ENCODE measurements around the gene DUSP10.

DNA sequence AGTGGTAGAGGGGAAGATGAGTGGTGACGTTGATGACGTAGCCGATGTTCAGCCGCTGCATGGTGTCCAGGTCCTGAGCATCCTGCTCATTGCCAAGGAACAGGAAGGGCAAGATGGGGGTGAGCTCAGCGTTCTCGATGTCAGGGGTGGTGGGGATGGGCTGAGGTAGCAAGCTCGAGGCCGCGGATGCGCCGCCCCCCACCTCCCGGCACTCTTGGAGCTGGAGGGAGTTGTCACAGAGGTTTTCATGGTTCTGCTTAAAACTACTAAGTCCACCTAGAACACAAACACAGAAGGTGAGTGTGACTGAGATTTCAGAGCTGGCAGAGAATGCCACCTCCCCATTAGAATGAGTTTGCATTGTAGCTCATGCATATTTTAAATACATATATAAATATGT is 35.7 kb downstream of the DUSP10 start:
- TF ChIP-seq, protein P1, sequence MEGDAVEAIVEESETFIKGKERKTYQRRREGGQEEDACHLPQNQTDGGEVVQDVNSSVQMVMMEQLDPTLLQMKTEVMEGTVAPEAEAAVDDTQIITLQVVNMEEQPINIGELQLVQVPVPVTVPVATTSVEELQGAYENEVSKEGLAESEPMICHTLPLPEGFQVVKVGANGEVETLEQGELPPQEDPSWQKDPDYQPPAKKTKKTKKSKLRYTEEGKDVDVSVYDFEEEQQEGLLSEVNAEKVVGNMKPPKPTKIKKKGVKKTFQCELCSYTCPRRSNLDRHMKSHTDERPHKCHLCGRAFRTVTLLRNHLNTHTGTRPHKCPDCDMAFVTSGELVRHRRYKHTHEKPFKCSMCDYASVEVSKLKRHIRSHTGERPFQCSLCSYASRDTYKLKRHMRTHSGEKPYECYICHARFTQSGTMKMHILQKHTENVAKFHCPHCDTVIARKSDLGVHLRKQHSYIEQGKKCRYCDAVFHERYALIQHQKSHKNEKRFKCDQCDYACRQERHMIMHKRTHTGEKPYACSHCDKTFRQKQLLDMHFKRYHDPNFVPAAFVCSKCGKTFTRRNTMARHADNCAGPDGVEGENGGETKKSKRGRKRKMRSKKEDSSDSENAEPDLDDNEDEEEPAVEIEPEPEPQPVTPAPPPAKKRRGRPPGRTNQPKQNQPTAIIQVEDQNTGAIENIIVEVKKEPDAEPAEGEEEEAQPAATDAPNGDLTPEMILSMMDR (IDR thresholded peaks at IDR 0.05): no peak
- no peak for TF ChIP-seq POLR2AphosphoS5 (IDR thresholded peaks at IDR 0.05)
